GM10248 (cell line): ENCODE data around the gene ANP32E.

Experiments used
- CTCF ChIA-PET: fragments of 300-600 bp; sonication (Branson Sonifier 250); formaldehyde crosslinking; extraction: SDS; loops from one replicate; lab custom pipeline; 2021; ENCODE audit warnings: antibody characterized with exemption; lab: Yijun Ruan, JAX
- POLR2A ChIA-PET: fragments of 350-650 bp; sonication (Branson Sonifier 250); formaldehyde crosslinking; extraction: SDS; loops from one replicate; lab custom pipeline; 2020; ENCODE audit warnings: antibody characterized with exemption; lab: Yijun Ruan, JAX
- DNase-seq: peaks from one replicate; pipeline ENCODE4 v3.0.0; 2012; ENCODE audit errors: extremely low spot score
- TF ChIP-seq, protein P1 (sequence below): IDR thresholded peaks from 2 replicates; pipeline ENCODE4 v1.5.1; 2012; ENCODE audit warnings: mild to moderate bottlenecking, low read depth; ENCODE audit errors: extremely low read depth, missing control alignments, control extremely low read depth

ANP32E gene

DNA sequence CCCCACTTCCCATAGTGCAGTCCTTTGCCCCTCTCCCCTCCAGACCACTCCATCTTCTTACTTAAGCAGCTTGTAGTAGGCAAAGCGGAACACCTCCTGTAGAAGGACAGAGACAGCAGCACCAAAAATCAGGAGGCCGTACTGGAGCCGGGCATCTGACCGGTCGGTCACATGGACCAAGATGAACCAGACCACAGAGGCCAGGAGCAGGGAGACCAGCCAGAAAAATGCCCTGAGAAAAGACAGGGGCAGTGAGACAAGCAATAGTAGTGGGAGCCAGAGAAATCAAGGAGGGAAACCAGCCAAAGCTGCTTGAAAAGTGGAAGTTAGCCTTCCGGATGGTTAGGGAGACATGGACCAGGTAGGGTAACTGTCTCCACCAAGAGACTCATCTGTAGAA lies 32.0 kb upstream of the ANP32E start:
- DNase-seq: no peak
- TF ChIP-seq, protein P1, sequence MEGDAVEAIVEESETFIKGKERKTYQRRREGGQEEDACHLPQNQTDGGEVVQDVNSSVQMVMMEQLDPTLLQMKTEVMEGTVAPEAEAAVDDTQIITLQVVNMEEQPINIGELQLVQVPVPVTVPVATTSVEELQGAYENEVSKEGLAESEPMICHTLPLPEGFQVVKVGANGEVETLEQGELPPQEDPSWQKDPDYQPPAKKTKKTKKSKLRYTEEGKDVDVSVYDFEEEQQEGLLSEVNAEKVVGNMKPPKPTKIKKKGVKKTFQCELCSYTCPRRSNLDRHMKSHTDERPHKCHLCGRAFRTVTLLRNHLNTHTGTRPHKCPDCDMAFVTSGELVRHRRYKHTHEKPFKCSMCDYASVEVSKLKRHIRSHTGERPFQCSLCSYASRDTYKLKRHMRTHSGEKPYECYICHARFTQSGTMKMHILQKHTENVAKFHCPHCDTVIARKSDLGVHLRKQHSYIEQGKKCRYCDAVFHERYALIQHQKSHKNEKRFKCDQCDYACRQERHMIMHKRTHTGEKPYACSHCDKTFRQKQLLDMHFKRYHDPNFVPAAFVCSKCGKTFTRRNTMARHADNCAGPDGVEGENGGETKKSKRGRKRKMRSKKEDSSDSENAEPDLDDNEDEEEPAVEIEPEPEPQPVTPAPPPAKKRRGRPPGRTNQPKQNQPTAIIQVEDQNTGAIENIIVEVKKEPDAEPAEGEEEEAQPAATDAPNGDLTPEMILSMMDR: no peak
- CTCF ChIA-PET: interaction anchor here (8.2 kb wide), 1 partner anchor 9 kb away, joined by 93 read pairs; the partner anchor contains the start of gene CA14
- POLR2A ChIA-PET: no interaction called here

DNA sequence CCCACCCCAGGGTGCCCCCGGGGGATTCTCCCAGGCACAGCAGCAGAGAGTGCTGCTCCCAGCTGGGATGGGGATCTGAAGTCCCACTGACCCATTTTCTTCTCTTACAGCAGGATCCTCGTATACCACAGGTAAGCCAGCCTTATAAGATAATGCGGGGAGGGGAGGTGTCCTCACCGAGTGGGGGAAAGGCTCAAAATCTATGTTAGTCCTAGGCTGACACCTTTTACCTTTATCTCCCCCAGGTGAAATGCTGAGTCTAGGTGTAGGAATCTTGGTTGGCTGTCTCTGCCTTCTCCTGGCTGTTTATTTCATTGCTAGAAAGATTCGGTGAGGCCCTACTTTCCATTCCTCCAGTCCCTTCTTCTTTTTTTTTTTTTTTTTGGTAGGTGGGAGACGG lies 27.6 kb upstream of the ANP32E start:
- TF ChIP-seq, protein P1: no peak
- POLR2A ChIA-PET: interaction anchor here (0.7 kb wide), 1 partner anchor 12 kb away, joined by 9 read pairs; no protein-coding TSS in a partner anchor
- CTCF ChIA-PET: interaction anchor here (1.5 to 9.7 kb wide), 2 partner anchors 8 to 732 kb away, joined by 3 to 93 read pairs; partner anchors contain the start of genes APH1A and C1orf54
- DNase-seq: no peak

DNA sequence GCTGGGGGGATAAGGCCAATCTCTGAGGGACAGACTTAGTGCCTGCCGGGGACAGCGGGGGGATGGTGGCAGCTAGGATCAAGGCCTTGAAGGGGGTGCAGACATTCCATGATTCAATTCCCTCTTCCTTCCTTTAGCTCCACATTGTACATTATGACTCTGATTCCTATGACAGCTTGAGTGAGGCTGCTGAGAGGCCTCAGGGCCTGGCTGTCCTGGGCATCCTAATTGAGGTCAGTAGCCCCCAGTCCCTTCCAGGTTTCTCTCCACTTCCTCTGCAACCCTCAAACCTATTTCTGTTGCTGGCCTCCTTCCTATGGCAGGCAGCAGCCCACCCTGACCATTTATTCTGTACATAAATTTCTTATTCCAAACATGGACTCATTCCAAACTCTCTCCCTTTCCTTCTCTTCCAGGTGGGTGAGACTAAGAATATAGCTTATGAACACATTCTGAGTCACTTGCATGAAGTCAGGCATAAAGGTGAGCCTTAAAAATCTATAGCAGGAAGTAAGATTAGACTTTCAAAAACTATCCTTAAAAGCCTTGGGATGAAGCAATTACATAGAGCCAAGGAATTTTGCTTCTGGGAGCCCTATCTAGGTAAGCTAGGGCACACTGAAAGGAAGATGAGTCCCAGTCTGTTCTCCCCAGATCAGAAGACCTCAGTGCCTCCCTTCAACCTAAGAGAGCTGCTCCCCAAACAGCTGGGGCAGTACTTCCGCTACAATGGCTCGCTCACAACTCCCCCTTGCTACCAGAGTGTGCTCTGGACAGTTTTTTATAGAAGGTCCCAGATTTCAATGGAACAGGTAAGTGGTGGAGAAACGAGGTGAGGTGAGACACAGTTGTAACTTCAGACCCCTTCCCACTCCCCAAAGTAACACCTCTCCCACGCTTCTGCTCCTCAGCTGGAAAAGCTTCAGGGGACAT lies 26.7 kb upstream of the ANP32E start:
- CTCF ChIA-PET: interaction anchor here (1.0 to 9.7 kb wide), 6 partner anchors 9 to 733 kb away, joined by 3 to 93 read pairs (median 4); partner anchors contain the start of genes APH1A and C1orf54
- DNase-seq: no peak
- TF ChIP-seq, protein P1: no peak
- POLR2A ChIA-PET: interaction anchor here (0.6 kb wide), 1 partner anchor 161 kb away, joined by 4 read pairs; no protein-coding TSS in a partner anchor

DNA sequence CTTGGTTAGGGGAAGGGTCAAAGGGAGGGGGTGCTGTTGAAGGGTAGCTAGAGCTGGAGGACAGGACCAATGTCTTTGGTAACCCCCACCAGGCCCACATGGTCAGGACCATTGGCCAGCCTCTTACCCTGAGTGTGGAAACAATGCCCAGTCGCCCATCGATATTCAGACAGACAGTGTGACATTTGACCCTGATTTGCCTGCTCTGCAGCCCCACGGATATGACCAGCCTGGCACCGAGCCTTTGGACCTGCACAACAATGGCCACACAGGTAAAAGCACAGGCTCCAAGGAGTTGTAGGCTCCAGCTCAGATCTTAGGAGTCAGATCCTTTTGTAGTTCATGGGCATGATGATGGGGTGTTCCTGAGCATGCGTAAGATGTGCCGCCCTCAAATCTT lies 25.5 kb upstream of the ANP32E start:
- ChIA-PET CTCF (interaction anchor here (1.0 to 9.7 kb wide), 3 partner anchors 10 to 29 kb away, joined by 3 to 93 read pairs (median 3); partner anchors contain the start of genes APH1A and C1orf54), POLR2A (interaction anchor here (0.6 kb wide), 1 partner anchor 76 kb away, joined by 3 read pairs; no protein-coding TSS in a partner anchor)
- TF ChIP-seq, protein P1: no peak
- DNase-seq: no peak

DNA sequence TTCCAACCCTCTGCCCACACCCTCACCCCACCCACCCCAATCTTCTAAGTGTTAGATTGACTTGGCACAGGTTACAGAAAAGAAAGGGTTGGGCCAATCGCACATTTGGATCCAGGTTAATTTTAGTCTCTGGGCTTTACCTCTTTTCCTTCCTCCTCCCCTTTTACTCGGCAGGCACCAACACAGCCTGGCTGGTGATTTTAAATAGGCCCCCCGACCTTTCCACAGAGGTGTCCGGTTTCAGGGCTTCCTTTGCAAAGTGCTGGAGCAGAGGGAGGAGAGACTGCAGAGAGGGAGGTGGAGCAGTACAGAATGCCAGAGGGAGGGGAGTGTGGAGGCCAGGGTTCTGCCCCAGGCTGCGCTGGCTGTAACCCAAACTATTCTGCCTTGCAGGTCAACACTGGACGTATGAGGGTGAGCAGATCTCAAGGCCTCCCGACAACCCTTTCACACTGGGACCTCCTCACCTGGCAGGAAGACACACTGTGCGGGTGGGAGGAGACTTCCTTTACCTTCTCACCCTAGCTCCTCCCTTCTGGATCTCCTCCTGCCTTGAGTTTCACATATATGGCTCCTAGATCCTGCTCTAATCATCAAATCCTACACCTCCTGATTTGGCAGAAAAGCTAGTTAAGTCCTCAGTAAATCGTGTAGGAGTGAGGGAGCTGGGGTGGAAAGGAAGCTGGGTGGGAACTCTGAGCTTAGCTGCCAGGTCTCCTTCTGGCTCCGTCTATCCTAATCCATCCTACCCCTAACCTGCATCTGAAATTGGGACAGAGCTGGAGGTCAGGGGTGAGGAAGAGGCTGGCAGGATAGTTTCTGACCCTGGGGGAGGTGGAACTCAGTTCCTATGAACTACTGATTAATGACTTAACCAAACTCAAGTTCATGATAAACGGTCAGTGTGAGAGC lies 24.1 kb upstream of the ANP32E start:
- TF ChIP-seq, protein P1: no peak
- DNase-seq: no peak
- ChIA-PET CTCF (interaction anchor here (0.8 to 9.7 kb wide), 4 partner anchors 10 to 35 kb away, joined by 3 to 93 read pairs (median 3); partner anchors contain the start of genes APH1A and C1orf54), POLR2A (interaction anchor here (0.5 kb wide), 1 partner anchor 817 kb away, joined by 4 read pairs; no protein-coding TSS in a partner anchor)

DNA sequence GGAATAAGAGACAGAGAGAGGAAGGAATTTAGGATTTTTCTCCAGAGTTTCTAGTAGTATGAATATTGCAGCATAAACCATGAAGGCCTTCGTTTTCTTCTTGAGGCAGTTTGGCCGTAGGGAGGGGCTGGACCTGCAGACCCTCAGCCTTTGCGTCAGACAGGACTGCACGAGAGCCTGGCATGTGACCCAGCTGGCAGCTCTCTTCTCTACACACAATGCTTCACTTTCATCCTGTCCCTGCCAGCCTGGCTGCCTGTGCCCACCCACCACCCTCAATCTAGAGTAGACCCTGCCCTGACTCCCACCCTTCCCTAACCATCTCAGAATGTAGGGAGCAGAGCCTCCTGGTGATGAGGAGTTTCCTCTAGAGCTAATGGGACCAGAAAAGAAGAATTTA lies 23.3 kb upstream of the ANP32E start:
- no peak for DNase-seq
- TF ChIP-seq, protein P1: no peak
- ChIA-PET CTCF (interaction anchor here (1.0 to 9.7 kb wide), 3 partner anchors 12 to 301 kb away, joined by 3 to 93 read pairs (median 4); partner anchors contain the start of genes APH1A and C1orf54), POLR2A (no interaction called here)
